GM18502 (cell line): ENCODE data around the gene KIF6.

ENCODE experiments used
- ATAC-seq: cut with Tn5 transposase; IDR thresholded peaks from one replicate; pipeline ENCODE4 v1.9.1; 2021; ENCODE audit warnings: mild to moderate bottlenecking; ENCODE audit not compliant: unreplicated experiment, poor library complexity

The KIF6 gene

GRCh38 chr6:39468385-39468784 lies 256.8 kb downstream of the KIF6 start:
- ATAC-seq = no peak

GRCh38 chr6:39466631-39467030 lies 258.6 kb downstream of the KIF6 start:
- ATAC-seq = no peak

GRCh38 chr6:39465539-39465938 lies 259.7 kb downstream of the KIF6 start:
- no peak for ATAC-seq

GRCh38 chr6:39464067-39464466 lies 261.1 kb downstream of the KIF6 start:
- no peak for ATAC-seq

GRCh38 chr6:39453956-39454524 lies 271.2 kb downstream of the KIF6 start:
- no peak for ATAC-seq

GRCh38 chr6:39453241-39453640 lies 272.0 kb downstream of the KIF6 start:
- ATAC-seq = no peak

GRCh38 chr6:39452306-39453145 lies 272.7 kb downstream of the KIF6 start:
- no peak for ATAC-seq

- ATAC-seq = no peak
Measured at GRCh38 chr6:39451831-39452230, 273.4 kb downstream of the KIF6 start.

- no peak for ATAC-seq
Measured at GRCh38 chr6:39449022-39449421, 276.2 kb downstream of the KIF6 start.

- no peak for ATAC-seq
Measured at GRCh38 chr6:39446909-39447308, 278.3 kb downstream of the KIF6 start.

- no peak for ATAC-seq
Measured at GRCh38 chr6:39445667-39446066, 279.5 kb downstream of the KIF6 start.

- no peak for ATAC-seq
Measured at GRCh38 chr6:39444479-39445019, 280.7 kb downstream of the KIF6 start.

GRCh38 chr6:39441986-39442385 lies 283.2 kb downstream of the KIF6 start:
- ATAC-seq = no peak

GRCh38 chr6:39441301-39441700 lies 283.9 kb downstream of the KIF6 start:
- no peak for ATAC-seq

- no peak for ATAC-seq
Measured at GRCh38 chr6:39440039-39440426, 285.2 kb downstream of the KIF6 start.

GRCh38 chr6:39439342-39440038 lies 285.7 kb downstream of the KIF6 start:
- ATAC-seq = no peak

- ATAC-seq = no peak
Measured at GRCh38 chr6:39433630-39434029, 291.6 kb downstream of the KIF6 start.

GRCh38 chr6:39432330-39433025 lies 292.7 kb downstream of the KIF6 start:
- ATAC-seq = no peak

GRCh38 chr6:39430871-39431523 lies 294.2 kb downstream of the KIF6 start:
- no peak for ATAC-seq

GRCh38 chr6:39430446-39430845 lies 294.8 kb downstream of the KIF6 start:
- no peak for ATAC-seq
